Nephron progenitor cell (in vitro differentiated cells): ENCODE results near the gene HYPK.

Experiments
- DNase-seq: peaks from one replicate; pipeline ENCODE4 v3.0.0; 2021
- H3K27ac Mint-ChIP-seq: 2 replicates; pipeline ENCODE4 v1.8.0; 2021; ENCODE audit warnings: mild to moderate bottlenecking, moderate library complexity, mixed read lengths
- H3K27me3 Mint-ChIP-seq: 2 replicates; pipeline ENCODE4 v1.8.0; 2021; ENCODE audit warnings: mild to moderate bottlenecking, low read depth, mixed read lengths; ENCODE audit not compliant: poor library complexity
- H3K36me3 Mint-ChIP-seq: 2 replicates; pipeline ENCODE4 v1.8.0; 2021; ENCODE audit warnings: low read depth, mixed read lengths
- H3K4me1 Mint-ChIP-seq: 2 replicates; pipeline ENCODE4 v1.8.0; 2021; ENCODE audit warnings: mixed read lengths
- H3K4me3 Mint-ChIP-seq: 2 replicates; pipeline ENCODE4 v1.8.0; 2021; ENCODE audit warnings: mild to moderate bottlenecking, moderate library complexity, mixed read lengths
- H3K9me3 Mint-ChIP-seq: 2 replicates; pipeline ENCODE4 v1.8.0; 2021; ENCODE audit warnings: mild to moderate bottlenecking, moderate library complexity, mixed read lengths
- CTCF ChIP-seq: fragments of 200-600 bp; sonication (generic); IDR thresholded peaks from 2 replicates; pipeline ENCODE4 v1.5.0; 2021; ENCODE audit warnings: antibody characterized with exemption

The HYPK gene

GRCh38 chr15:43771816-43772215 lies 28.6 kb upstream of the HYPK start:
- Mint-ChIP-seq H3K9me3 (no peaks in the 10 kb centered on the region), H3K27ac (peak overlapping the region; percentile 79), H3K4me3 (no peak overlapping the region), H3K27me3 (peaks cover 25% of the 10 kb centered on the region), H3K4me1 (no peaks in the 10 kb centered on the region), H3K36me3 (peaks cover 56% of the 10 kb centered on the region)
- DNase-seq: no peak
- TF ChIP-seq CTCF: no peak

GRCh38 chr15:43772624-43773023 lies 27.8 kb upstream of the HYPK start:
- peaks cover 32% of the 10 kb centered on the region for H3K27me3 Mint-ChIP-seq
- H3K9me3 Mint-ChIP-seq: no peaks in the 10 kb centered on the region
- no peak overlapping the region for H3K27ac Mint-ChIP-seq
- no peak overlapping the region for H3K4me3 Mint-ChIP-seq
- H3K4me1 Mint-ChIP-seq: no peaks in the 10 kb centered on the region
- peaks cover 51% of the 10 kb centered on the region for H3K36me3 Mint-ChIP-seq
- DNase-seq: no peak
- no peak for TF ChIP-seq CTCF

- no peak for TF ChIP-seq CTCF
- no peak overlapping the region for H3K4me3 Mint-ChIP-seq
- H3K36me3 Mint-ChIP-seq: peaks cover 39% of the 10 kb centered on the region
- no peaks in the 10 kb centered on the region for H3K9me3 Mint-ChIP-seq
- H3K4me1 Mint-ChIP-seq: no peaks in the 10 kb centered on the region
- no peak for DNase-seq
- no peak overlapping the region for H3K27ac Mint-ChIP-seq
- peaks cover 32% of the 10 kb centered on the region for H3K27me3 Mint-ChIP-seq
Measured at GRCh38 chr15:43774062-43774461, 26.3 kb upstream of the HYPK start.

- H3K9me3 Mint-ChIP-seq: no peaks in the 10 kb centered on the region
- DNase-seq: no peak
- peak; percentile 18 for TF ChIP-seq CTCF
- H3K27ac Mint-ChIP-seq: no peak overlapping the region
- H3K4me3 Mint-ChIP-seq: peak overlapping the region; percentile 85
- peaks cover 32% of the 10 kb centered on the region for H3K27me3 Mint-ChIP-seq
- no peaks in the 10 kb centered on the region for H3K4me1 Mint-ChIP-seq
- H3K36me3 Mint-ChIP-seq: peaks cover 25% of the 10 kb centered on the region
Measured at GRCh38 chr15:43775411-43775965, 24.9 kb upstream of the HYPK start.

GRCh38 chr15:43776101-43776717 lies 24.2 kb upstream of the HYPK start:
- no peak for TF ChIP-seq CTCF
- Mint-ChIP-seq H3K27me3 (peaks cover 34% of the 10 kb centered on the region), H3K27ac (no peak overlapping the region), H3K9me3 (no peaks in the 10 kb centered on the region), H3K36me3 (peaks cover 17% of the 10 kb centered on the region), H3K4me3 (peak overlapping the region; percentile 85), H3K4me1 (no peaks in the 10 kb centered on the region)
- peak; percentile 39 for DNase-seq

- Mint-ChIP-seq H3K9me3 (no peaks in the 10 kb centered on the region), H3K27me3 (peaks cover 36% of the 10 kb centered on the region), H3K36me3 (peaks cover 13% of the 10 kb centered on the region), H3K4me3 (peak within 1 kb of the TSS; percentile 85), H3K4me1 (no peaks in the 10 kb centered on the region), H3K27ac (no peak within 1 kb of the TSS)
- DNase-seq: peak; percentile 67
- no peak for TF ChIP-seq CTCF
Measured at GRCh38 chr15:43776718-43777266, 23.6 kb upstream of the HYPK start, which contains the start of gene ELL3. Gene ELL3 (minus strand): TSS chr15:43776966. CDS start chr15:43776901, 65 bp downstream.
